Activated effector memory CD4-positive, alpha-beta T cell treated with anti-CD3 and anti-CD28 coated beads, Interleukin-2, amount 50 U/mL, for 16 hours (primary cell): ENCODE results near the gene CBY1.
"Not testable (repeated sequence)": the region's sequence is repeated elsewhere in the genome, so short reads cannot be mapped to it uniquely, and the experiment has no call there.

Experiments
- DNase-seq: peaks from one replicate; pipeline ENCODE4 v3.0.0-alpha.2; 2020

Gene CBY1

DNA sequence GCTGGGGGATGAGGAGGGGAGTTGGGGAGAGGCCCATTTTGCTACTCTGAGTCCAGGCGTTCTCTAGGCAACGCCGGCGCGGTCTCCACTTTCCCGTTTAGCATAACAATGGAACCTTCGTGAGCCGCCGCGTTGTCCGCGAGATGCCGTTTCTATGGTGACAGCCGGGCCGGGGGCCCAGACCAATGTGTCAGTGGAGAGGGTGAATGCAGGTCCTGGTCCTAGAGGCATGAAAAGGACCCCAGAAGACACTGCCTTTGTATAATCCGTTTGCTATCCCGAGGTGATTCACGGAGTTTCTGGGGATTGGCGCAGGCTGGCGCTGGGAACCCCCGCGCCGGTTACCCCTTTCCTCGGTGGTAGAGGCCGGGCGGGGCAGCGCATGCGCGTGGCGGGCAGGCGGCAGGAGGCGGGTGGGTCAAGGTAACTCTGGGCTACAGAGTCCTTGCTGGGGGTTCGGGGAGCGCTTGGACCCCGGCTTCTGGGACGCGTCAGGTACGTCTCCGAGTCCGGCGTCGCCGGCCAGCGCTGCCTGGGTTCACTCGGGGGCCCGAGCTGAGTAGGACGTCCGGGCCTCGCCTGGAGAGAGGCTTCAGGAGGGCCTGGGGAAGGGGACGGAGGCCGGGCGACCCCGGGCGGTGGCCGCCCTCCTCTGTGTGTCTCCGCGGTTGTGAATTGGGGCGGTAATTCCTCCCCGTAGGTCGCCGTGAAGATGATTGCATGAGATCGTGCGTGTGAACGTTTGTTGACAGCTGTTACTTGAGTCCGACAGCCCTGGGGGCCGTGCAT, at the start of gene CBY1, which contains the start of gene FAM227A:
Gene CBY1 (plus strand): TSS at position 383 of the 789 bp plus-strand sequence. CDS start 11,417 bp downstream, outside the sequence.
Gene FAM227A (minus strand): TSS at position 137 of the 789 bp plus-strand sequence. CDS start 6,224 bp downstream, outside the sequence.
- peak; percentile 95 for DNase-seq

DNA sequence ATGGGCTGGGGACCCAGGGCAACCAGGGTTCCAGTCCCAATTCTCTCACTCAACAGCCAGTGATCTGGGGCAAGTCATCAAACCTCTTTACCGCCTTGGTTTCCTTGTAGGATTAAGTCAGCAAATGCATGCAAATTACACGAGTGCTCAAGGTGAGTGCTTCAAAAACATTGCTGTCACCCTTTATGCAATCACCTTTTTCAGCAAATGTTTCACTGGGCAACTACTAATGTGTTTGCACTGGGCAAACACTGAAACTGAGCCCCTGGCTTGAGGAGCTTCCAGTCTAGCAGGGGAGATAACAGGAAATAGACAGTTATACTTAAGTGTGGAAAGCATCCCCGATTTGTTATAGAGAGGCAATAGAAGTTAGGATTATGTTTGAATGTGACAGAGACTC, 48.8 kb upstream of the CBY1 start:
- no peak for DNase-seq

- DNase-seq = no peak
Observed at GRCh38 chr22:38608992-38609750, 47.3 kb upstream of the CBY1 start.

- DNase-seq = peak; percentile 57
Observed at GRCh38 chr22:38610234-38610633, 46.2 kb upstream of the CBY1 start.

DNA sequence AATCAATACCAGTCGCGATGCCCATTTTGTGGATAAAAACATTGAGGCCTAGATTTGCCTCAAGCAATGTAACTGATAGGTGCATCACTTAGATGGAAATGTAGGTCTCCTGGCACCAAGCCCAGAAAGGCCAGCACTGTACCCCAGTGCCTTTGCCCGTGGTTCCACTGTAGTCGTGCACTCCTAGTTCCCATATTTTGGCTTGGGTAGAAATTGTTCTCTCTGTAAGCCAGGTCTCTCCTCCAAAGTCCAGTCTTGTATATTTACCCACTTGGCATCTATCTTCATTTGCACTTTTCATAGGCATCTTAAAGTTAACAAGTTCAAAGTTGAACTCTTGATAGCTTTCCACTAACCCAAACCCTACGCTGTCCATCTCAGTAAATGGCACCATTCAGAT, 44.9 kb upstream of the CBY1 start:
- DNase-seq = peak; percentile 38

- DNase-seq = no peak
Observed at GRCh38 chr22:38612217-38613006, 44.0 kb upstream of the CBY1 start.

- no peak for DNase-seq
Observed at GRCh38 chr22:38613588-38613987, 42.9 kb upstream of the CBY1 start.

DNA sequence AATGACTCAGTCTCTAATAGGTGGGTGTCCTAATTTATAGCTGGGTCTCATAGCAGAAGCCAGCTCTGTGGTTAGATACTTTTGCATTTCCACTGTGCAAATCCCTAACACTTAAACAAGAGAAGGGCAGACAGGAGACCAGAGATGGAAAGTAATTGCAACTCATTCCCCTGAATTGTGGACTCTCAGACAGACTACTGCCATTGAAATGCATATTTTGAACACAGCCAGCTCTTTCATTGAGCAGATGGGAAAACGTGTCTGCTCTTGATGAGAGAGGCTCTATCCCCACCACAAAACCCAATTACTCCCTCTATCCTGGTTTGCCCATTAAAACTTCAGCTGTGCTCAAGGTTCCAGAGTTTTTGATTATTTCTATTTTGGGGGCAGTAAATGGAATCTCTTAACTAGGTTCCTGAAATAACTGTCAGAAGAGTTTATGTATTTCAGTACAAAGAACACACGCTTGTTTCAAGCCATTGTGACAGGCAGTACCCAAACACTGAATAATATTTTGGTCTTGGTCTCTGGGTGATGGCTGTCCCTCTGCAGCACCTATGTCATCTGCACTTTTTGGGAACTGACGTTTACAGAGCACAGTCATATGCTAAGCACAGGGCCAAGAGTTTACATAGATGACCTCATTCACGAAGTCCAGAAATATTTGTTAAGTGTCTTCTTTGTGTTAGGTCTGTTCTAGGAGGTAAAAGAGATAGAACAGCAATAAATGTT, 41.9 kb upstream of the CBY1 start:
- no peak for DNase-seq

DNA sequence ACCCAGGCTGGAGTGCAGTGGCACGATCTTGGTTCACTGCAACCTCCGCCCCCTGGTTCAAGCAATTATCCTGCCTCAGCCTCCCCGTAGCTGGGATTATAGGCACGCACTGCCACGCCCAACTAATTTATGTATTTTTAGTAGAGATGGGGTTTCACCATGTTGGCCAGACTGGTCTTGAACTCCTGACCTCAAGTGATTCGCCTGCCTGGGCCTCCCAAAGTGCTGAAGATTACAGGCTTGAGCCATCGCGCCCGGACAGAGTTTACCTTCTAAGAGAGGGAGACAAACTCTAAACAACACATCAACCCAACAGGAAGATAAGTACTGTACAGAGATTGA, 41.4 kb upstream of the CBY1 start:
- DNase-seq = not testable (repeated sequence)

DNA sequence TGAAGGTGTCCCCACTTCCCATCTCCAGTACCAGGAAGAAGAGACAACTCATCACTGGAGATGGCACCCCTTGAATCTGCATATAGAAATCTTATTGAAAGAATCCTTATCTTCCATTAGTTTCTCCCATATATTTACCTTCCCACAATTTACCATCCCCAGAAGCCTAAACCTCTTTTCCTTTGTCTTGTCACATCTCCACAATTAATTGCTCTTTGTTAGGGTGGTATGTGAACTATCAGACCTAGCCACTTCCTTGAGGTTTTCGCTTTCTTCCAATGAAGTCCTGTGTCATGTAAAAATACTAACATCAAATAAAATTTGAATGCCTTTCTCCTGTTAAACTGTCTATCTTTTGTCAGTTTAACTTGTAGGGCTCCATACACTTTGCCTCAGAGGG, 38.2 kb upstream of the CBY1 start:
- no peak for DNase-seq

DNA sequence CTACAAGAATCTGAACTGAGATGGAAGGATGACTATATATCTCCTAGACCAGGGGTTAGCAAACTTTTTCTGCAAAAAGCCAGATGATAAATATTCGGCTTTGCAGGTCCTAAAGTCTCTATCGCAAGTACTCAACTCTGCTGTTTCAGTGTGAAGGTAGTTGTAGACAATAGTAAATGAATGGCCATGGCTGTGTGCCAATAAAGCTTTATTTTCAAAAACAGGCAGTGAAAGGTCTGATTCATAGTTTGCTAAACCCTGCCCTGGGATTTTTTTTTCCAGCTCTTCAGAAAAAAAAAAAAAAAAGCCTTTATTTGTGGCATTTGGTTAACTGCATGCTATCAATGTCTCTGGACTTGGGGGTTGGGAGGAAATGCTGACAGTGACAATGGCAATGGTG, 37.8 kb upstream of the CBY1 start:
- no peak for DNase-seq

DNA sequence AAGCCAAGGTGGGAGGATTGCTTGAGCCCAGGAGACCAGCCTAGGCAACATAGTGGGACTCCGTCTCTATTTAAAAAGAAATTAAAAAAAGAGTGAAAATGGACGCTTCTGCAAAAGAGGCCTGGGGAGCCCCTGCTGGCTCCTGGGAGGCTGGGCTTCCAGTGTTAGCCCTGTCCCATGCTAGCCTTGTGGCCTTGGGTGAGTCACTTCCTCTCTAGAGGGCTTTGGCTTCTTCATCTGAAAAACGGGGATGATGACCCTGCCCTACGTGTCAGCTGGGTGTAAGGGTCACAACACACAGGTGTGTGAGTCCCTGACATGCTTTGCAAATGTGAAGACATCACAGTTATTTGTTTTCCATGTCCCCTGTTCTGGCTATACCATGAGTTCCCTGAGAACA, 33.1 kb upstream of the CBY1 start:
- DNase-seq = no peak

GRCh38 chr22:38628444-38628843, 28.0 kb upstream of the CBY1 start:
- DNase-seq = no peak

- no peak for DNase-seq
Observed at GRCh38 chr22:38629108-38629507, 27.3 kb upstream of the CBY1 start.

DNA sequence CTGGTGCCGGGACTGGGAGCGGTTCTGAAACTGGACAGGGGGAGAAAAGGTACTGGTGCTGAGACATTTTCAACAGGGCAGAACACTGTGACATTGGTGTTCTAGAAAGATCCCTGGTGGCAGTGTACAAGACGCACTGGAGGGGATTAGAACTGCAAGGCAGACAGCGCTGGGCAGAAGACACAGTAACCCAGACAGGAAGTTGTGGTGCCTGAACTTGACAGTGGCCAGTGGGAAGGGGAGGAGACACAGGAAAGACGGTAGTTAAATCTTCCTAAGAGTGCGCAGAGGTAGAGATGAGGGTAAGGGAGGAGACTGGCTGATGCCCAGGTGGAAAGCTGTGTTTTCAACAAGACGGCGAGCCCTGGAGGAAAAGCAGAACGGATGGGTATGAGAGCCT, 24.7 kb upstream of the CBY1 start:
- DNase-seq = no peak

DNA sequence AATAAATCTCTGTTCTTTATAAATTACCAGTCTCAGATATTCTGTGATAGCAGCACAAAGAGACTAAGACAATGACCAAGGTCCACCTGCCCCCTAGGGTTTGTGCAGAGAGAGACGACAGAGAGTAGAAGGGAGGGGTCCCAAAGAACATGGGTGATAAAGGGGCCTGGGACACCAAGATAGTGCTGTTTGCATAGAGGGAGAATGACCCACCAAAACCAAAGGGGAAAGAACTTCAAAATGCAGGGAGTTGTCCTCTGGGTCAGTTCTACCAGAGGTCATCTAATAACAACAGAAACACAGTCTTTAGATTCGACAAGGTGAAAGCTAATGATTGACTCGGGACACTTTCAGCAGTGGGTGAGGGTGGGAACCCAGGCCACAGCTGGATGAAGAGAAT, 23.9 kb upstream of the CBY1 start:
- no peak for DNase-seq

DNA sequence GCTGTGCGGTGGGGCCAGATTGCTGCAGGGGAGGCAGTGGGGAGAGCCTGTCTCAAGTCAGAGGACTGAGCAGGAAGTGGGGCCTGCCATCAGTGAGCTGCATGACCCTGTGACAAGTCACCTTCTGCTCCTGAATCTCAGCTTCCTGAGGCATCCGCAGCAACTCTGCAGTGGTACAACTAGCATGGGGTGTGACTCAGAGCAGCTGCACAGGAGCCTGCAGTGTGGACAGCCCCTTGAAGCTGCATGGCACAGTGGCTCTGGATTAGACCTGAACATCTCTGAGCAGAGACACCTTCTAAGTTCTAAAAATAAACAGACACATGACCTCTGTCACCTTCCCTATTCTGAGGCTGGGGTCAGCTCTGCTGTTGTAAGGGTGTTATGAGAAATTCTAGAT, 18.2 kb upstream of the CBY1 start:
- no peak for DNase-seq

- DNase-seq = no peak
Observed at GRCh38 chr22:38638728-38639127, 17.7 kb upstream of the CBY1 start.

GRCh38 chr22:38641476-38642040, 14.9 kb upstream of the CBY1 start:
- DNase-seq = no peak

DNA sequence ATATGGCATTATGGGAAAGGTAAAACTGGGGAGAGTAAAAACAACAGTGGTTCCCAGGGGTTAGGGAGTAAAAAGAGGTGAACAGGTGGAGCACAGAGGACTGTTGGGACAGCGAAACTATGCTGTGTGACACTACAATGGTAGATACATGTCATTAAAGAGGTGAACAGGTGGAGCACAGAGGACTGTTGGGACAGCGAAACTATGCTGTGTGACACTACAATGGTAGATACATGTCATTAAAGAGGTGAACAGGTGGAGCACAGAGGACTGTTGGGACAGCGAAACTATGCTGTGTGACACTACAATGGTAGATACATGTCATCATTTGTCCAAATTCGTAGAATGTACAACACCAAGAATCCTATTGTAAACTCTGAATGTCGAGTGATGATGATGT, 12.2 kb upstream of the CBY1 start:
- not testable (repeated sequence) for DNase-seq

- no peak for DNase-seq
Observed at GRCh38 chr22:38645430-38645829, 11.0 kb upstream of the CBY1 start.

GRCh38 chr22:38649841-38650522, 6.5 kb upstream of the CBY1 start:
- DNase-seq = no peak
